ENCODE measurements around the gene CDT1.

The CDT1 gene

DNA sequence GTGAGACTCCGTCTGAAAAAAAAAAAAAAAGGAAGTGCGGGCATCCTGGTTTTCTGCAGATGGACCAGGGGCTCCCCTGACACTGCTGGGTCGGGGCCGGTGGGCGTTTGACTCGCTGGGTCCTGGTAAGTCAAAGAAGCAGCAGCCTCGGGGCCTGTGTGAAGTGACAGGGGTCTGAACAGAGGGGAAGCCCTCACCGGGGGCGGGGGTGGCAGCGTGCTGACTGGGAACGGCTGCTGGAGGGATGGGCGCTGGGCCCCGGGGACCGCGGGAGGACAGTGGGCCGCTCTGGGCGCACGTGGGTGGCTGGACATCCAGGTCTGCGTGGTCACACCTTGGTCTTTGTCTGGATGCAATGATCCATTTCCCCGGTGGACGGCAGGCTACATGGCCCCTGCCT lies 45.0 kb downstream of the CDT1 start:
- intact Hi-C loops (cut with DNase I), result no loop called here
- DNase-seq, result no peak

DNA sequence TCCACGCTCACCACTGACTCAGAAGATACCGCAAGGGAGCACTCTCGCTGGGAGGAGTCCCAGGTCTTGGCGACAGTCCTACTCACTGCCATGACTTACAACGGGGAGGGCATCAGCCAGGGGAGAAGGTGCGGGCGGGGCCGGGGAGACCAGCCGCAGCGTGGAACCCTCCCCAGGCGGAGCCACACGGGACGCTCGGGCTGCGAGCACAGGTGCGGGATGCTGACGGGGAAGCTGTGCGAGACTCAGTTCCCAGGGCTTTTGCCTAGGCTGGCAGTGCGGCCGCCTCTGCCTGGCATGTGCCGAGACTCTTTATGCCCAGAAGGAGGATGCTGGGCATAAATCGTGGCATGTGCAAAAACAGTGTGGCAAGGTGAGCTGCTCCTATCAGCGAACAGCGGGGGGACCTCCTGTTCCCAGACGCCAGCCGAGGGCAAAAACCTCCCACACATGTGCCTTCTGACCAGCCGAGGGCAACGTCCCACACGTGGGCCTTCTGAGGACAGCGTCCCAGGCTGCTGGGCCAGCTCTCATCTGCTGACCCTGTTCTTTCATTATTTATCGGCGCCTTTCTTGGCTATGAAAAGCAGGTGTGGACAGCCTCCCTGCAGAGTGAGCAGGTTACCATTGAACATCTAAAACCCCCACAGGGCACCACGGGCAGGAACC lies 47.1 kb downstream of the CDT1 start:
- intact Hi-C loops (cut with DNase I), result no loop called here
- no peak for DNase-seq

DNA sequence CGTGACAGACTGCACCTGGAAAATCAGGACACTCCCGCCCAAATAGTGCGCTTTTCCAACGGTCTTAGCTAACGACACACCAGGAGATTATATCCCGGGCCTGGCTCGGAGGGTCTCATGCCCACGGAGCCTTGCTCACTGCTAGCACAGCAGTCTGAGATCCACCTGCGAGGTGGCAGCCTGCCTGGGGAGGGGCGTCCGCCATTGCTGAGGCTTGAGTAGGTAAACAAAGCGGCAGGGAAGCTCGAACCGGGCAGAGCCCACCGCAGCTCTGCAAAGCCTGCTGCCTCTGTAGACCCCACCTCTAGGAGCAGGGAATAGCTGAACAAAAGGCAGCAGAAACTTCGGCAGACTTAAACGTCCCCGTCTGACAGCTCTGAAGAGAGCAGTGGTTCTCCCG lies 48.0 kb downstream of the CDT1 start:
- intact Hi-C loops (cut with DNase I), result no loop called here
- DNase-seq, result no peak

DNA sequence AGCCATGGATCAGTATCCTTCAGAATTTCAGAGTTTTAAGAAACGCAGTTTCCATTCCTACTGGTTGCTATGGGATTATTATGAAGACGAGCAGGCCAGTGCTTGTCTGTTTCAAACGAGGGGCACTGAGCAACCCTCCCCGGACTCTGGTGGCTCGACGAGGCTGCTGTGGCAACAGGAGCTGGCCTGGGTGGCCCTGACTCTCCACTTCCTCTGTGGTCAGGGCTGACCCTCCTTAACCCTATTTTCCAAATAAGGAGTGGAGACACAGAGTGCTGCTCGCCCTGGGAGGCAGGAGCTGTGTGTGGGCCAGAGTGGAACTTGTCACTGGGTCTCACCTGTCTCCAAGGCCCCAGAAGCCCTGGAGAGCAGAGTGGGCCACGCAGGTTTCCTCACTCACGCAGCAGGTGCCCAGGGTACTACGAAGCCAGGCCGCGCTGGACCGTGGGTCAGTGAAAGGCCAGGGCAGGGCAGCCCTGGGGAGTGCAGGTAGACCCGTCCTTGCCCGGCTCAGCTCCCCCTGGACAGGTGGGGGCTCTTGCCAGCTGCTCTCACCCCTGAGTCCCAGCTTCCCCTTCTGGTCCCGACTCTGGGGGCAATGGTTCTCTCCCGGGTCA lies 49.8 kb downstream of the CDT1 start:
- intact Hi-C loops (cut with DNase I), result no loop called here
- no peak for DNase-seq

DNA sequence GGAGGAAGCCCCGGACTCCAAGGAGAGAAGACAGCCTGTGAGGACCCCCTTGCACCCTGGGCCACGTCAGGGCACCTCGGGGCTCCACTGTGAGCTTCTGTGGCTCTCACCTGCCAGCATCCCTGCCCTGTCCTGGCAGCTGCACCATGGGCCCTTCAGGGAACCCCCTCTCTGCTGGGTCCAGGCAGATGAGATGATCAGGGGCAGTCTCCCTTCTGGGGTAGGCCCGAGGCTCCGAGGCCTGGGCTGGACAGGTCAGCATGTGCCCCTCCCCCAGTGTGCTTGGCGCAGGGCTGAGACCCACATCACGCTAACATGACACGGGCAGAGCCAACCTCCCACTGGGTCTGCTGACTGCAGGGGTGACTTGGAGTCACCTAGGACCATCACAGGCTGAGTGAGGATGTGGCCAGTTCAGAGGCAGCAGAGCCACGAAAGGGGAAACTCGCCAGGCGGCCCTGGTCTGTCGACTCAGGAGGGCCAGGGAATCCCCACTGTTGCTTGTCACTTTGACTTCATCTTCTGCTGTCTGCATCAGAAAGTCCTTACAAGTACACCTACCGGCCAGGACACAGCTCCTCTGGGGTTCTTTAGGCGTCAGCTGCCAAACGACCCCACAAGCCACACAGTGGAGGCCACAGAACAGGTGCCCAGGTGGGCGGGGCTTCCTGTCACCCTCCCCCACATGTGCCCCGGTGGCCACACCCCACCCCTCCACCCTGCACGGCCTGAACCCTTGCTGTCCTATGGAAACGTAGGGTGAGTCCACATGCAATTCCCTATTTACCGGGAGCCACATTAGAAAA lies 50.9 kb downstream of the CDT1 start:
- intact Hi-C loops (cut with DNase I), result loop anchor here (5.0 kb wide), 2 partner anchors 88 to 117 kb away; no protein-coding TSS in a partner anchor
- no peak for DNase-seq

DNA sequence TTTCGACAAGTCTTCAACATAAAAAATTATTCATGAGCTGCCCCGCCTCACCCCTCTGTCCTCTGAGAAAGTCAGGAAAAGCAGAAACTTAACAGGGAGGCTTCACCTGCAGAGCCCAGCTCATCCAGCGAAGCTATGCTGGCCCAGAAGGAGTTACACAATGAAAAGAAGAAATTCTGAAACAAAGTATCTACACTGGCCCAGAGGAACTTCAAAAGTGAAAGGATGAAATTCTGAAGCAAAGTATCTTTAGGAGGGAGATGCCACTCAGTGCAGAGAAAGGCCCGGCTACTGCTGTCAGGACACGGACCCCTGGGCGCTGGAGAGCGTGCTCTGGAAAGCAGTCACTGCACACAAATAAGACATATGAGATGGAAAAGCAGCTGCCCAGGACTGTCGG lies 51.6 kb downstream of the CDT1 start:
- no peak for DNase-seq
- intact Hi-C loops (cut with DNase I), result loop anchor here (5.0 kb wide), 2 partner anchors 87 to 118 kb away; no protein-coding TSS in a partner anchor

DNA sequence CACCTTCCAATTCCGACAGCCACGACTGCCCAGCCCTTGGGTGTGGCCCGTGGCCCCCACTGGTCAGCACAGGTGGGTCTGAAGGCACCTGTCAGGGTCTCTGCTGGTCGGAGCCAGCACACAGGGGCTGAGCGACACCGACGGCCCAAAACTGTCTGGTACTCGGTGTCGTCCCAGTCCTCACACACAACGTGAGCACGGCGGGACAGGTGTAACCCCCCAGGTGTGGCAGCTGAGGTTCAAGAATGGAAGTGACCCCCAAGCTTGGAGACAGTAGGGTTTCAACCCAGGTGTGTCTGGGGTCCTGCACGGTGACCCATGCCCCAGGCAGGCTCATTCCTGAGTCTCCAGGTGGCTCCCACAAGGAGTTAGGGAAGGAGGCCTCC lies 52.1 kb downstream of the CDT1 start:
- intact Hi-C loops (cut with DNase I), result loop anchor here (2.0 to 5.0 kb wide), 4 partner anchors 45 to 361 kb away; partner anchors contain the start of genes APRT and ZNF778
- no peak for DNase-seq

DNA sequence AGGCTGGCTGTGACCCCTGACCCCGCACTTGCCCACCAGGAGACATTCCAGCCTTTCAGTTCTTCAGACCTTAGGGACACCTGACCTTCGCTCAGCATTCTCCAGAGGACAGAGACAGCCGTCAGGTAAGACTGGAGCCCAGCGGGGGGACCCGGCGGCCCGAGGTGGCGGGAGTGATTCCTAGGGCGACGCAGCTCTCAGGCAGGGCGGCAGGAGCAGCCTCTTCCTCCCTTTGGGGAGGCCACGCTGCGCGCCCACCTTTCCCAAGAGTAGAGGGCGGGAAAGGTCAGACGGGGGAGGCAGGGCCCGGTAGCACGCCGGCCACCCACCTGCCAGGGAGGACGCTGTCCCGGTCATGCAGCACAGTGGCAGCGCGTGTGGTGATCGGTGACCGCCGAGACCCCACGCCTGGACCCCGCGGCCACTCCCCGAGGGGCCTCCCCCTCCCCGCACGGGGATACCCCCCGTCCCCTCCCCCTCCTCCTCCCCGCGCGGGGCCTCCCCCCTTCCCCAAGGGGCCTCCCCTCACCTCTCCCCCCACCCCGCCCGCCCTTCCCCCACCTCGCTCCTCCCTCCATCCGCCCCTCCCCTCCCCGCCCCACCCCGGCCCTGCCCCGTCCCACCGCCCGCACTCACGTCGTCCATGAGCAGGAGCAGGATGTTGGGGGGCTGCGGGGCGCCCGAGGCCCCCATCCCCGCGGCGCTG lies 52.7 kb downstream of the CDT1 start:
- intact Hi-C loops (cut with DNase I), result loop anchor here (2.0 to 5.0 kb wide), 4 partner anchors 45 to 361 kb away; partner anchors contain the start of genes APRT and ZNF778
- DNase-seq, result no peak

DNA sequence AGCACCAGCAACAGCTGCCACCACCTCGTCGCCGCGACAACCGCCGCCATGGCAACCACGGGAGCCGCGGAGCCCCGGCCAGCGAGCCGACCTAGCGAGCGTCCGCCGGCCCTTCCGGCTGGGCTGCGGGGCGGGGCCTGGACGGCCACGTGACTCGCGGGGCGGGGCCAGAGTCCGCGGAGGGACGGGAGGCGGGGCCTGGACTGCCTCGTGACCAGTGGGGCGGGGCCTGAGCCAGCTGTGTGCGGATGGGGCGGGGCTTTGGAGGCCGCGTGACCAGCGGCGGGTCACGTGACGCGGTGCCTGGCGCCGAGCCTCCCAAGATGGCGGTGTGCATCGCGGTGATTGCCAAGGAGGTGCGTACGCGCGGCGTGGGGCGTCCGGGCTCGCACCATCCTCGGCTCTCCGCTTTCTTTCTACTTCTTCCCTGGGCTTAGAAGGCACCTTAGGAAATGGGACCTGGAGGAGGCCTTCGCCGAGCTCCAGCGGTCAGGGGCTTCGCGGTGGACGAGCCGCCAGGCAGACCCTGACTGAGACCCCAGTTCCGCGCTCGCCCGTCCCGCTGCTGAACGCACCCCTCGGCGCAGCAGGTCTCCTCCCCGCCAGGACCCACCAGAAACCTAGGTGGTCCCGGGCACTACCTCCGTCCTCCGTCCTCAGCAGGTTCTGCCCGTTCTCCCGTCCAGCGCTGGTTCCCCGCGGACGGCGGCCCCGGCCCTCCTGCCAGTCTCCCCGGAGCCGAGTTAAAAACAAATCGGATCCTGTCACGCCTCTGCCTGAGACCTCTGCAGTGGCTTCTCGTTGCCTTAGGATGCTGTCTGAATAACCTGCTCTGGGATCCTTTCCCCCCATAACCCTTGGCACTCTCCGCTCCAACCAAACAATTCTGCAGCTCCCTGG lies 53.5 kb downstream of the CDT1 start, which contains the start of the genes GALNS and TRAPPC2L:
Gene GALNS, minus strand, starts transcription at position 120 of the 900 bp plus-strand sequence. Its CDS starts 70 bp downstream, at position 50.
Gene TRAPPC2L, plus strand, starts transcription at position 300 of the 900 bp plus-strand sequence. Its CDS starts 24 bp downstream, at position 324.
- intact Hi-C loops (cut with DNase I), result loop anchor here (2.0 to 5.0 kb wide), 4 partner anchors 46 to 360 kb away; partner anchors contain the start of genes APRT and ZNF778
- DNase-seq, result peak; percentile 98 to 100 (median 99)

DNA sequence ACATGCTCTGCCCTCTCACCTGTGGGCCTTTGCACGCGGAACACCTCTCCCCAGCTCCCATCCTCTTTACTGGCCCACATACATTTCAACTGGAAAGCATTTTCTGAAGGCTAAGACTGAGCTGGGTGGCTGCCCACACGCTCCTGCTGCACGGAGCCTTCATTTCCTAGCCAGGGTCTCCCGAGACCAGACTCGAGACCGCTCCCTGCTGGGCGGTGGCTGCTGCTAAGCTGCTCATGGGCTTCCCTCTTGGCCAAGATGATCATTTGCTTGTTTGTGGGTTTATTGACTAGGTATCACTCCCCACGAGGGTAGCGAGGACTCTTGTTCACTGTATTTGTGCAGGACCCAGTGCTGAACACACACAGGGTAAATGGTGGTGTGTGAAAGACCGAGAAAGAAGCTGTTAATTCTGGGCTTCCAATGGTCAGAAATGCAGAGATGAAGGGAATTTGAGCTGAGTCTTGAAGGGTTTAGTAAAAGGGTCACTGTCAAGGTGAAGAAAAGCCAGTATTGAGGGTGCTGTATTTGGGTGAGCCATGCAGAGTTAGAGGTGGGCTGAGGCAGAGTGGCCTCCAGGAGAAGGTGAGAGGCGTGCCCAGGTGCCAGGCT lies 54.2 kb downstream of the CDT1 start:
- intact Hi-C loops (cut with DNase I), result loop anchor here (2.0 to 5.0 kb wide), 4 partner anchors 47 to 359 kb away; partner anchors contain the start of genes APRT and ZNF778
- DNase-seq, result peak; percentile 49 to 97 (median 79)

Data from posterior cingulate gyrus (tissue), 11 donors.